MM.1S (cell line): ENCODE data around the gene FGF8.

Experiments used
- DNase-seq: peaks from one replicate; pipeline ENCODE4 v3.0.0-alpha.2; 2015
- H2AFZ ChIP-seq: fragments of 300-600 bp; sonication (generic); 2 replicates; pipeline ENCODE4 v1.6.0; 2016; ENCODE audit warnings: antibody characterized with exemption, low read length
- H3F3A ChIP-seq: fragments of 300-600 bp; sonication (generic); 2 replicates; pipeline ENCODE4 v1.6.1; 2016; ENCODE audit warnings: mild to moderate bottlenecking, antibody characterized with exemption, low read length, moderate library complexity, mixed read lengths; ENCODE audit not compliant: insufficient read depth
- H3K27ac ChIP-seq: fragments of 300-600 bp; sonication (generic); 2 replicates; pipeline ENCODE4 v1.5.1; 2016; ENCODE audit warnings: mild to moderate bottlenecking, low read length
- H3K27me3 ChIP-seq: fragments of 300-600 bp; sonication (generic); replicated peaks from 2 replicates; pipeline ENCODE4 v1.6.0; 2016; ENCODE audit warnings: low read length; ENCODE audit not compliant: insufficient read depth
- H3K36me3 ChIP-seq: fragments of 300-600 bp; sonication (generic); replicated peaks from 2 replicates; pipeline ENCODE4 v1.6.1; 2016; ENCODE audit warnings: mild to moderate bottlenecking, low read length, mixed read lengths; ENCODE audit not compliant: insufficient read depth
- H3K4me1 ChIP-seq: fragments of 300-600 bp; sonication (generic); 2 replicates; pipeline ENCODE4 v1.6.1; 2016; ENCODE audit warnings: low read length, mixed read lengths
- H3K4me2 ChIP-seq: fragments of 300-600 bp; sonication (generic); 2 replicates; pipeline ENCODE4 v1.6.0; 2016; ENCODE audit warnings: low read depth, low read length
- H3K4me3 ChIP-seq: fragments of 300-600 bp; sonication (generic); 2 replicates; pipeline ENCODE4 v1.5.1; 2016; ENCODE audit warnings: low read length, mixed read lengths
- H3K79me2 ChIP-seq: fragments of 300-600 bp; sonication (generic); 2 replicates; pipeline ENCODE4 v1.6.1; 2016; ENCODE audit warnings: mixed run types, low read length, mixed read lengths
- H3K9ac ChIP-seq: fragments of 300-600 bp; sonication (generic); 2 replicates; pipeline ENCODE4 v1.6.1; 2016; ENCODE audit warnings: low read length, mixed read lengths
- H3K9me2 ChIP-seq: fragments of 300-600 bp; sonication (generic); replicated peaks from 2 replicates; pipeline ENCODE4 v1.6.1; 2016; ENCODE audit warnings: mild to moderate bottlenecking, low read length, mixed read lengths; ENCODE audit not compliant: insufficient read depth
- H3K9me3 ChIP-seq: fragments of 300-600 bp; sonication (generic); replicated peaks from 2 replicates; pipeline ENCODE4 v1.6.1; 2016; ENCODE audit warnings: mild to moderate bottlenecking, low read length, mixed read lengths; ENCODE audit not compliant: insufficient read depth
- H4K20me1 ChIP-seq: fragments of 300-600 bp; sonication (generic); 2 replicates; pipeline ENCODE4 v1.6.1; 2016; ENCODE audit warnings: mild to moderate bottlenecking, low read length, moderate library complexity, mixed read lengths; ENCODE audit not compliant: insufficient read depth
- CTCF ChIP-seq: fragments of 300-600 bp; sonication (generic); IDR thresholded peaks from 2 replicates; pipeline ENCODE4 v1.5.1; 2016; ENCODE audit warnings: antibody characterized with exemption, low read length, mixed read lengths
- EZH2 ChIP-seq: fragments of 300-600 bp; sonication (generic); optimal IDR thresholded peaks from 2 replicates; pipeline ENCODE3; 2017; ENCODE audit warnings: low read depth, mild to moderate bottlenecking, antibody characterized with exemption, low read length, mixed read lengths
- EZH2phosphoT487 ChIP-seq: fragments of 300-600 bp; sonication (generic); IDR thresholded peaks from 2 replicates; pipeline ENCODE4 v1.6.1; 2018; ENCODE audit warnings: antibody characterized with exemption, low read length

The FGF8 gene

DNA sequence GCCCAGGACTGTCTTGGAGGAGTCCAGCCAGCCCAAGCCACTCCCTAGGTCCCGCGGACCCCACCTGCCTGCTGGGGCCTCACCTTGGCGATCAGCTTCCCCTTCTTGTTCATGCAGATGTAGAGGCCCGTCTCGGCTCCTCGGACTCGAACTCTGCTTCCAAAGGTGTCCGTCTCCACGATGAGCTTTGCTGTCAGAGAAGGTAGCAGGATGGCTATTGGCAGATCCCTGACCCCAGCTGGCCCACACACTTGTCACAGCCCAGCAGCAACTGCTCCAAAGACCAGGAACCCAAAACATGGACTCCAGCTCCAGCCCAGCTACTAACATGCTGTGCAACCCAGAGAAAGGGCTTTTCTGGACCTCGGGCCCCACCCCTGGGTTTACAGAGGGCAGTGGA lies 4.5 kb downstream of the FGF8 start:
- Histone ChIP-seq H4K20me1 (no peaks in the 10 kb centered on the region), H3K79me2 (no peaks in the 10 kb centered on the region), H3K27ac (no peak overlapping the region), H3K9me2 (no peaks in the 10 kb centered on the region), H3F3A (no peaks in the 10 kb centered on the region), H2AFZ (no peak overlapping the region), H3K4me1 (no peaks in the 10 kb centered on the region), H3K4me2 (no peak overlapping the region), H3K9me3 (no peaks in the 10 kb centered on the region), H3K27me3 (peaks cover 76% of the 10 kb centered on the region), H3K36me3 (no peaks in the 10 kb centered on the region), H3K4me3 (no peak overlapping the region), H3K9ac (no peak overlapping the region)
- no peak for DNase-seq
- TF ChIP-seq EZH2phosphoT487 (no peak), CTCF (no peak), EZH2 (no peak)

DNA sequence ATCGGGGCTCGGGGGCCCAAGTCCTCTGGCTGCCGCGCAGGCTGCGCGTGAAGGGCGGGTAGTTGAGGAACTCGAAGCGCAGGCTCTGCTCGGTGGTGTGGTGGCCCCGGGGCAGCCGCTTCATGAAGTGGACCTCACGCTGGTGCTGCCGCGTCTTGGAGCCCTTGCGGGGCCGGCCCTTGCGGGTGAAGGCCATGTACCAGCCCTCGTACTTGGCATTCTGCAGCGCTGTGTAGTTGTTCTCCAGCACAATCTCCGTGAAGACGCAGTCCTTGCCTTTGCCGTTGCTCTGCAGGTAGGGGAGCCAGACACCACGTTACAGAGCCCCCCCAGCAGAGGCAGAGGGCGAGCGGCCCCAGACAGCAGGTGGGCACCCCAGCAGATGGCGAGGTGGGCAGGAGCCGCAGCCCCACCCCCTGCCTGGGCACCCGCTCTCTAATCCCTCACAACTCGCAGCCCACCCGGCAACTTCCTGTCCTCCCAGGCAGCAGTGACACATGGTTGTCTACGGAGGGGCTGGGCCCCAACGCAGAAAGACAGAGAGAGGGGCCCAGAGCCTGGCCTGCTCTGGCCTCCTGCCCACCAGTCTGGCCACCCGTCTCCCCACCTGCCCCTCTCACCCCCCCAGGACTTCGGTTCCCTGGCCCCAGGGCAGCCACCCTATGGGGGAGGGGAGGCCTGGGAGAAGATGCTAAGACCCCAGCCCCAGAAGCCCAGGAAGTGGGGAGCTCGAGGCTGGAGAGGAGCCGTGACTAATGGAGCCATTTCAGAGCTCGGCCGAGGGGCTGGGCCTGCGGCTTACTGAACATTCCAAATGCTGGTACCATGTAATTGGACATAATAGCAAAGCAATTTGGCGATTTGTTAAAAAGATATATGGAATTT lies 5.3 kb downstream of the FGF8 start:
- H3K4me2 ChIP-seq: no peak overlapping the region
- H3K36me3 ChIP-seq: no peaks in the 10 kb centered on the region
- no peaks in the 10 kb centered on the region for H3K4me1 ChIP-seq
- H2AFZ ChIP-seq: no peak overlapping the region
- H3K9me2 ChIP-seq: no peaks in the 10 kb centered on the region
- no peak overlapping the region for H3K4me3 ChIP-seq
- no peak overlapping the region for H3K27ac ChIP-seq
- H4K20me1 ChIP-seq: no peaks in the 10 kb centered on the region
- no peaks in the 10 kb centered on the region for H3K9me3 ChIP-seq
- no peaks in the 10 kb centered on the region for H3K79me2 ChIP-seq
- H3F3A ChIP-seq: no peaks in the 10 kb centered on the region
- peaks cover 74% of the 10 kb centered on the region for H3K27me3 ChIP-seq
- DNase-seq: no peak
- H3K9ac ChIP-seq: no peak overlapping the region
- no peak for TF ChIP-seq EZH2
- TF ChIP-seq EZH2phosphoT487: no peak
- no peak for TF ChIP-seq CTCF

GRCh38 chr10:101769541-101770180 lies 6.3 kb downstream of the FGF8 start:
- H3K27ac ChIP-seq: no peak overlapping the region
- no peak overlapping the region for H2AFZ ChIP-seq
- TF ChIP-seq CTCF: no peak
- no peak for TF ChIP-seq EZH2
- no peak for TF ChIP-seq EZH2phosphoT487
- H3K9me3 ChIP-seq: no peaks in the 10 kb centered on the region
- no peaks in the 10 kb centered on the region for H3K9me2 ChIP-seq
- H3K4me2 ChIP-seq: no peak overlapping the region
- H3K4me1 ChIP-seq: no peaks in the 10 kb centered on the region
- no peak overlapping the region for H3K9ac ChIP-seq
- H3F3A ChIP-seq: no peaks in the 10 kb centered on the region
- DNase-seq: no peak
- no peaks in the 10 kb centered on the region for H3K36me3 ChIP-seq
- H4K20me1 ChIP-seq: no peaks in the 10 kb centered on the region
- H3K79me2 ChIP-seq: no peaks in the 10 kb centered on the region
- H3K4me3 ChIP-seq: no peak overlapping the region
- peaks cover 65% of the 10 kb centered on the region for H3K27me3 ChIP-seq
